Activated naive CD8-positive, alpha-beta T cell treated with anti-CD3 and anti-CD28 coated beads for 36 hours (primary cell): Measurements from ENCODE around the gene USP49. TPM values are rescaled to one million over a fixed set of nuclear protein-coding genes. Genes with fewer than 3 reads are reported as not detected.

ENCODE experiments used
- DNase-seq: peaks from one replicate; pipeline ENCODE4 v3.0.0; 2021
- H3K27ac Mint-ChIP-seq: one replicate; pipeline ENCODE4 v1.8.0; 2022; ENCODE audit warnings: mild to moderate bottlenecking, moderate library complexity, mixed read lengths
- H3K27me3 Mint-ChIP-seq: one replicate; pipeline ENCODE4 v1.8.0; 2022; ENCODE audit warnings: mild to moderate bottlenecking, mixed read lengths
- H3K36me3 Mint-ChIP-seq: one replicate; pipeline ENCODE4 v1.8.0; 2021; ENCODE audit warnings: mild to moderate bottlenecking, mixed read lengths
- H3K4me1 Mint-ChIP-seq: one replicate; pipeline ENCODE4 v1.8.0; 2021; ENCODE audit warnings: mixed read lengths
- H3K4me3 Mint-ChIP-seq: one replicate; pipeline ENCODE4 v1.8.0; 2022; ENCODE audit warnings: mild to moderate bottlenecking, moderate library complexity, mixed read lengths
- H3K9me3 Mint-ChIP-seq: one replicate; pipeline ENCODE4 v1.8.0; 2022; ENCODE audit warnings: mixed read lengths
- total RNA-seq, 2 experiments: library from RNA; stranded (reverse); gene quantifications; one replicate each; pipeline ENCODE4 v1.2.3, GENCODE V29; 2021

USP49 gene
- total RNA-seq, 2 experiments from 2014 or later, result 4.4 to 4.5 TPM

DNA sequence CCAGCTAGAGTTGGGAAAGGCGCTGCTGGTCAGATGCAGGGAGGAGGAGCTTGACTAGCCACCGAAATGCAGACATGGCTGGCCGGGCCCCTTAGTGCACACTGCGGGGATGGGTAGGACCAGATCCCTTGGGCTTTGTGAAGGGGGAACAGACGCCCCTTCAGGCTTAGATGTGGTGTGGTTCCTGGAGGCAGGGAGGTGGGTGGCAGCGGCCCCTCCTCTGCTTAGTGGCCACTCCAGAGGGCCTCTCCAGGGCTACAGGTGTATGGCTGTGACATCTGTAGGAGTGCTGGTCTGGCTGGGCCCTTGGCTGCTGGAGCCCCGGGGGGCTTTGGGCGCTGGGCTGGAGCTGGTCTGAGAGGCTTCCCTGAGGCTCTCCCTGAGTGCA, 40.5 kb upstream of the USP49 start:
- H3K4me1 Mint-ChIP-seq, result peaks cover 61% of the 10 kb centered on the region
- H3K27ac Mint-ChIP-seq, result peak overlapping the region; percentile 96
- peaks cover 74% of the 10 kb centered on the region for H3K36me3 Mint-ChIP-seq
- no peak for DNase-seq
- no peaks in the 10 kb centered on the region for H3K9me3 Mint-ChIP-seq
- peak overlapping the region; percentile 100 for H3K4me3 Mint-ChIP-seq
- no peaks in the 10 kb centered on the region for H3K27me3 Mint-ChIP-seq

DNA sequence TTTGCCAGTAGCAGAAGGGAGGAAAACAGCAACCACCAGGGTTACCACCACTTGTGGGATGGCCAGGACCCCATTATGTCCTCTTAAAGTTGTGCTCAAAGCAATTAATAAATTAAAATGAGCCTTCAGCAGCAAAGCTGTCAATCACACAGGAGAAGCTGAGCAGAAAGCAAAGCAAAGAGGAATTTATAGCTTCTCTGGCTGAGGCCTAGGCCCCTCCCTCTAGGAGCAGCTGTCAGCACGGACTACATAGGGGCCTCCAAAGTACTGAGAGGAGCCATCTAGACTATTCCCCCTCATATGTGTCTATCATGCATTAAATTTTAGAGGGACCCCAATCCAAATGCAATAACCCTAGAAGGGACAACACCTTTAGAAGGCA, 40.0 kb upstream of the USP49 start:
- Mint-ChIP-seq H3K27me3 (no peaks in the 10 kb centered on the region), H3K9me3 (no peaks in the 10 kb centered on the region), H3K4me3 (peak overlapping the region; percentile 100), H3K36me3 (peaks cover 69% of the 10 kb centered on the region), H3K27ac (peak overlapping the region; percentile 96), H3K4me1 (peaks cover 61% of the 10 kb centered on the region)
- DNase-seq, result no peak

DNA sequence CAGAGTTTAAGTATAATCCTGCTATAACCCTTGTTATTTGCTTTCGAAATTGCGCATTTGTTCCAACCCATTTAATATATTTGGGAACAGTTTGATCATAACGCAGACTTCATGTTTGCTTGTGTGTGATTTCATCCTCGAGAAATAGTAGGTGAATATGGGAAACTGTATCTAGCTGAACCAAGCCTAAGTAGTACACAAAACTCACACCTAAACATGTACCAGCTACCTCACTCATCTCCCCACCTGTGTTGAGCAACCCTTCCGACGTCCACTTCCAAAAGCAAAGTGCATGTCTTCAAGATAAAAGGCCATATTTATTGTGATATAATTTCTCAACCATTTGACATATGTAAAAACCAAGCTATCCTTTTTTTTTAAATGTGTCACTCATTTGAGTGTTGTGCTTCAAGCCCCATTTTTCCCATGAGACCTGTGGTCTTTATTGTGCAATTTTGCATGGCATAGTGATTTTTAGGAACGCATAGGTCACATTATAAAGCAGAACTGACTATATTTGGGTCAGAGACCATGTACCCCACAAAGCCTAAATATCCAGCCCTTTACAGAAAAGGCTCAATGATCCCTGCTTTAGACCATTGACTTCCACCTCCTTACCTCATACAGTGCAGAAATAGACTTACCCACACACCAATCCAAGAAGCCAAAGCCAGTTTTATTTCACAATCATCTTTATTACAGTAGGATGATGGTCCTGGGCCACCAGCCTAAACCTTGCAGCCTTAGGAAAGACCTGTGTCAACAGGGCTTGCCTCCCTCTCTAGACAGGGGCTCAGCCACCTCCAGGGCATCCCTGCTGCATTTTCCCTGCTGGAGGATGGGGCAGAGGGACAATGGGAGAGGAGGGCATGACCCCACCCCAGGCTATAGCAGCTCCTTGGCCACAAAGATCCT, 39.4 kb upstream of the USP49 start:
- Mint-ChIP-seq H3K27ac (peak overlapping the region; percentile 96), H3K27me3 (no peaks in the 10 kb centered on the region), H3K4me1 (peaks cover 62% of the 10 kb centered on the region), H3K9me3 (no peaks in the 10 kb centered on the region), H3K4me3 (peak overlapping the region; percentile 9), H3K36me3 (peaks cover 63% of the 10 kb centered on the region)
- DNase-seq, result no peak

DNA sequence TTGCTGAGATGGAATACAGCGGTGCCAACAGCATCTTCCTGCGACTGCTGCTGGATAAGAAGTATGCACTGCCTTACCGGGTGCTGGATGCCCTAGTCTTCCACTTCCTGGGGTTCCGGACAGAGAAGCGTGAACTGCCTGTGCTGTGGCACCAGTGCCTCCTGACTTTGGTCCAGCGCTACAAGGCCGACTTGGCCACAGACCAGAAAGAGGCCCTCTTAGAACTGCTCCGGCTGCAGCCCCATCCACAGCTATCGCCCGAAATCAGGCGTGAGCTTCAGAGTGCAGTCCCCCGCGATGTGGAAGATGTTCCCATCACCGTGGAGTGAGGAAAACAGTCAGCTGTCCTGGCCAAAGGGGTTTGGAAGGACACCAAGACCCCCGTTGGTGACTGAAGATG, 37.2 kb upstream of the USP49 start:
- Mint-ChIP-seq H3K4me1 (peaks cover 48% of the 10 kb centered on the region), H3K36me3 (peaks cover 46% of the 10 kb centered on the region), H3K27ac (peak overlapping the region; percentile 14), H3K4me3 (no peak overlapping the region), H3K9me3 (no peaks in the 10 kb centered on the region), H3K27me3 (no peaks in the 10 kb centered on the region)
- no peak for DNase-seq

DNA sequence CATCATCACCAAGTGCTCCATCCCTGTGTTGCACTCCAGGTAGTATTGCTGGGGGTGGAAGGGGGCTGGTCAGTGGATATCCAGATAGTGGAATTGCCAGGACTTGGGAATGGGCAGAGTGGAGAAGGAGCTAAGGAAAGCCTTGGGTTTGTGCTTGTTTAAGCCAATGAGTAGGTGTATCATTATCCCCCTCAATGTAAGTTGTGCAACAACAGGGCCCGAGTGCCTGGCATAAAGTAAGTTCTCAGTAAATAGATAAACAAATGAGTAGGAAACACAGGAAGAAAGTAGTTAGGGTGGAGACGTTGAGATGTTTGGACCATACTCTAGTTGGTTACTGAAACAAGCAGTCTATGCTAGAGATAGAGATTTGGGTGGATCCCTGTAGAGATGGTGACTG, 36.6 kb upstream of the USP49 start:
- Mint-ChIP-seq H3K4me1 (peaks cover 45% of the 10 kb centered on the region), H3K27ac (peak overlapping the region; percentile 14), H3K9me3 (no peaks in the 10 kb centered on the region), H3K36me3 (peaks cover 41% of the 10 kb centered on the region), H3K4me3 (no peak overlapping the region), H3K27me3 (no peaks in the 10 kb centered on the region)
- DNase-seq, result no peak

DNA sequence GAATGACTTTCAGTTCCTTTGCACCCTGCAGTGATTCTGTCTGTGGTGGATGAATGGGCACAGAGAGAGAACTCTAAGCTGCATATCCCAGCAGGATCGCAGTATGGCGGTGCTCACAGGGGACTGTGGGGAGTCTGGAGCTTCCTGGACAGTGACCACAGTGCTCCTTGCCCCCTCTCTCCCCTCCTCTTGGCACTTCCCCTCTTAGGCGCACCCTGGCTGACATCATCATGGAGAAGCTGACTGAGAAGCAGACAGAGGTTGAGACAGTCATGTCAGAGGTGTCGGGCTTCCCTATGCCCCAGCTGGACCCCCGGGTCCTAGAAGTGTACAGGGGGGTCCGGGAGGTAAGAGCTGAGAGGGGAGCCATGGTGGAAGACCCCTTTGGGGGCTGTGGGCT, 34.7 kb upstream of the USP49 start:
- peaks cover 34% of the 10 kb centered on the region for H3K36me3 Mint-ChIP-seq
- no peak overlapping the region for H3K4me3 Mint-ChIP-seq
- peaks cover 33% of the 10 kb centered on the region for H3K4me1 Mint-ChIP-seq
- DNase-seq, result no peak
- H3K27ac Mint-ChIP-seq, result peak overlapping the region; percentile 25
- H3K9me3 Mint-ChIP-seq, result no peaks in the 10 kb centered on the region
- no peaks in the 10 kb centered on the region for H3K27me3 Mint-ChIP-seq

DNA sequence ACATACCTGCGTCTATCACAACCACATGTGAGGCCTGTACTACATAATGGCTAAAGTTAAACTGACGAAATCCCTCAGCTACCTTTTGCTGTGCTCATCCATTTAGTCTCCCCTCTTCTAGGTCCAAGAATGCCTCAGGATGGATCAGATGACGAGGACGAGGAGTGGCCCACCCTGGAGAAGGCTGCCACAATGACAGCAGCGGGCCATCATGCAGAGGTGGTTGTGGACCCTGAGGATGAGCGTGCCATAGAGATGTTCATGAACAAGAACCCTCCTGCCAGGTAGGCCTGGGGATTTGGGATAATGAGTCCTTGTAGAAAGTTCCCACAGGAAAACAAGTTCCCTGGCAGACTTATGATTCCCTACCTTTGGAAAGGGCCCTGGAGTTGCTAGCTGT, 32.1 kb upstream of the USP49 start:
- Mint-ChIP-seq H3K4me1 (peaks cover 37% of the 10 kb centered on the region), H3K27ac (peak overlapping the region; percentile 43), H3K36me3 (peaks cover 40% of the 10 kb centered on the region), H3K4me3 (no peak overlapping the region), H3K27me3 (no peaks in the 10 kb centered on the region), H3K9me3 (no peaks in the 10 kb centered on the region)
- DNase-seq, result no peak

DNA sequence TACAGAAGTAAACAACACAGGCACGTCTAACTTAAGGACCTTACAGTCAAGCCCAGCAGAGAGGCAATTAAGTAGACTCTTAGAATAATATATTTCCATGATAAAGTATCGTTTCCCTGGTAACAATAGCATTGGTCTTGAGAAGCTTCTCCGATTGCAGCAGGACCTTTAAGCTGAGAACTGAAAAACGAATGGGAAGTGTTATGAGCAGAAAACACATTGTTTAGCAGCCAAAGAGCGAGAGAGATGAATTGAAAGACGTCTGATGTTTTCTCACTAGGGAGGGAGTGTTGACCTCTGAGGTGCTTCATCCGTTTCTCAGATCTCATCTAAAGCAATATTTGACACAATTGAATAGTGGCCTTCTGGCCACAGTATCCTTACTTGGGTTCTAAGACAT, 27.0 kb upstream of the USP49 start:
- Mint-ChIP-seq H3K4me1 (peaks cover 42% of the 10 kb centered on the region), H3K9me3 (no peaks in the 10 kb centered on the region)

DNA sequence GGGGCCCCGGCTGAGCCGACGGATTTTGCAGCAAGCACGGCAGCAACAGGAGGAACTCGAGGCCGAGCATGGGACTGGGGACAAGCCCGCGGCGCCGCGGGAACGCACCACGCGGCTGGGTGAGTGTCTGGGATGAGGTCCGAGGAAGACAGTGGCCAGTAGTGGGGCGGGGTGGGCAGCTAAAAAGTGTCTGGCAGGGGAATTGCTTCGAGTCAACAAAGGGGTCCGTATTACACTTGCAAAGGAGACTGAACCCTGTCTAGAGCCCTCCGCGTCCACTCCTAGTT, 26.5 kb upstream of the USP49 start:
- Mint-ChIP-seq H3K4me1 (peaks cover 39% of the 10 kb centered on the region), H3K4me3 (peak overlapping the region; percentile 98), H3K9me3 (no peaks in the 10 kb centered on the region), H3K36me3 (peaks cover 30% of the 10 kb centered on the region), H3K27me3 (no peaks in the 10 kb centered on the region), H3K27ac (peak overlapping the region; percentile 99)
- no peak for DNase-seq

More for the DNA sequence above, 27.0 kb upstream of the USP49 start:
- Mint-ChIP-seq H3K4me3 (peak overlapping the region; percentile 98), H3K36me3 (peaks cover 30% of the 10 kb centered on the region), H3K27me3 (no peaks in the 10 kb centered on the region), H3K27ac (peak overlapping the region; percentile 99)
- DNase-seq, result no peak

DNA sequence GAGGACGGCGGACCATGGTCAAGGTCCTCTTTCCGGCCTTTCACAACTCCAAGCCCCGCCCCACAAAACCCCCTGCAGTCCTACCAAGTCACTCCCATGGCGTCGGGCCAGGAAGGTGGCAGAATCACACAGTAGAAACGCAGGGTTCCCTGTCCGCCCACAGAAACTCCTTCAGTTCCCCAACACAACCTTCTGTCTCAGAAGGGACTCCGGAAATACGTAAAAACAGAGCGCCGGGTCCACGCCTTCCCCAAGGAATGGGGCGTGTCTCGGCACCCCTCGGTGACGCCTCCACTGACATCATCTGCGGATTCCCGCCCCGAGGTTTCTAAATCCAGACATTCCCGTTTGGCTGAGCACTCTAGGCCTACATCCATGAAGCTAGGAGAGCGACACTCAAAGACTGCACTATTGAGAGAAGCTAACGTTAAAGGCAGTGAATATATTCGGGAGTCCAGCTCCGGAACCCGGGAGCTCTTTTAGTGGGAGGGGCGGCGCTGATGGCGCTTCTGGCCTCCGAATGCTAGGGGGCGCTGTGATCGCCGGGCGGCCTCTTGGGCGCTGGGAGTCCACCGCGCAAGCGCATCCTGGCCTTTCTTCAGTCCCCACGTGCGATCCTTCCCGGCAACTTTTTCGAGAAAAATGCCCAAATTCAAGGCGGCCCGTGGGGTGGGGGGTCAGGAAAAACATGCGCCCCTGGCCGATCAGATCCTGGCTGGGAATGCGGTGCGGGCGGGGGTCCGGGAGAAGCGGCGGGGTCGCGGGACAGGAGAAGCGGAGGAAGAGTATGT, 25.9 kb upstream of the USP49 start, which contains the start of the genes BYSL and MED20:
BYSL (plus strand) TSS at position 579 of the 791 bp plus-strand sequence; CDS start at position 643, 64 bp downstream.
MED20 (minus strand) TSS at position 219 of the 791 bp plus-strand sequence; CDS start at position 98, 121 bp downstream.
- Mint-ChIP-seq H3K36me3 (peaks cover 30% of the 10 kb centered on the region), H3K27me3 (no peaks in the 10 kb centered on the region), H3K9me3 (no peaks in the 10 kb centered on the region), H3K4me3 (peak within 1 kb of the TSS; percentile 98), H3K4me1 (peaks cover 39% of the 10 kb centered on the region), H3K27ac (peak within 1 kb of the TSS; percentile 99)
- DNase-seq, result peak; percentile 92

DNA sequence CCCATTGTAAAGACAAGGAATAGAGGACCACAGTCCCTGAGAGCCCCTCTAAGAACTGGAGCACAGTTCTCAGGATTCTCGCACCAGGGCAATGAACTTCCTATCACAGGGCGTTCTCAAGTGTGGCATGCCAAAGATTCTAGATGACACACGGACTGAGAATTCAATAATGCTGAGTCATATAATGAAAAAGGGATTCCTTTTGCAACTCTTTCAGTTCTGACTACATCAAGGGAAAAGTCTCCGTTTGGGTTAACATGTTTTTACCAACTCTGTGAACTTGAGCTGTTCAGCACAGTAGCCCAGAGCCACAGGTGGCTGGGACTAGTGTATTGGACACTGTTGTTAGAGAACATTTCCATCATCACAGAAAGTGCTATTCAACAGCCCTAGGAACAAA, 22.4 kb upstream of the USP49 start:
- Mint-ChIP-seq H3K4me1 (peaks cover 24% of the 10 kb centered on the region), H3K27ac (peak overlapping the region; percentile 62), H3K4me3 (no peak overlapping the region), H3K27me3 (no peaks in the 10 kb centered on the region), H3K9me3 (no peaks in the 10 kb centered on the region), H3K36me3 (peaks cover 9% of the 10 kb centered on the region)
- no peak for DNase-seq

DNA sequence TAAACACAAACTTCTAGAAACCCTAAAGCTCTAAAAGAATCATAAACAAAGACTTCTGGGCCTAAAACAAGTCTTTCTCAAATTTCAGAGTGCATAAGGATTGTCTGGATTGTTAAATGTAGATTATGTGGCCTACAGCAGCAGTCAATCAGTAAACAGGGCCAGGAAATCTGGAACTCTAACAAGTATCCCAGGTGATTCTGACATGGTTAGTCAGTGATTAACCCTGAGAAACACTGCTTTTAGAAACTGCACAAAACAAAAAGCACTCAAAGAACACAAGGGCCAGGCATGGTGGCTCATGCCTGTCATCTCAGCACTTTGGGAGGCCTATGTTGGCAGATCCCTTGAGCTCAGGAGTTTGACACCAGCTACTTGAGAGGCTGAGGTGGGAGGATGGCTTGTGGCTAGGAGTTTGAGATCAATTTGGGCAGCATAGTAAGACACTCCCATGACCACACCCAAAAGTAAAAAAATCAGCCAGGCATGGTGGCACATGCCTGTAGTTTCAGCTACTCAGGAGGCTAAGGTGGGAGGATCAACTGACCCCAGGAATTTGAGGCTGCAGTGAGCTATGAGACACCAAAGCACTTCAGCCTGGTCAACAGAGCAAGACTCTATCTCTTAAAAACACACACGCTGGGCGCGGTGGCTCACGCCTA, 19.8 kb upstream of the USP49 start:
- Mint-ChIP-seq H3K9me3 (no peaks in the 10 kb centered on the region), H3K4me1 (peaks cover 18% of the 10 kb centered on the region)

DNA sequence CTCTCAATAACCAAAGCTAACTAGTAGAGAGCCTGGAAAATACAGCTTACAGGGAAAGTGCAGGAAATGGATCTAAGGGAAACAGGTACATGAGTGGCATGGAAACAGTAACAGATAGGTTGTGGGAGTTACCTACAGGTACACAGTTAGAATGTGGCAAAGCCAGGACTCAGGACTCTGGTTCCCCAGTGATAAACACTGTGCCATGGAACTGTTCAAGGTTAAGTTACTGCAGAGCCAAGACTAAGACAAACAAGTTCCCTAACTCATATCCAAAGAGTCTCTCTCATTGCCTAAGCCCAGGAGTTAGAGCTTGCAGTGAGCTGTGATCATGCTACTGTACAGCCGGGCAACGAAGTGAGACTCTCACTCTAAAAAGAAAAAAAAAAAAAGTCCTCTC, 19.2 kb upstream of the USP49 start:
- H3K4me1 Mint-ChIP-seq, result peaks cover 16% of the 10 kb centered on the region
- peaks cover 3% of the 10 kb centered on the region for H3K36me3 Mint-ChIP-seq
- no peak for DNase-seq
- H3K27me3 Mint-ChIP-seq, result no peaks in the 10 kb centered on the region
- no peak overlapping the region for H3K27ac Mint-ChIP-seq
- no peak overlapping the region for H3K4me3 Mint-ChIP-seq
- H3K9me3 Mint-ChIP-seq, result no peaks in the 10 kb centered on the region

More for the DNA sequence above, 19.8 kb upstream of the USP49 start:
- Mint-ChIP-seq H3K27me3 (no peaks in the 10 kb centered on the region), H3K4me3 (no peak overlapping the region), H3K36me3 (peaks cover 3% of the 10 kb centered on the region), H3K27ac (no peak overlapping the region)
- DNase-seq, result no peak

DNA sequence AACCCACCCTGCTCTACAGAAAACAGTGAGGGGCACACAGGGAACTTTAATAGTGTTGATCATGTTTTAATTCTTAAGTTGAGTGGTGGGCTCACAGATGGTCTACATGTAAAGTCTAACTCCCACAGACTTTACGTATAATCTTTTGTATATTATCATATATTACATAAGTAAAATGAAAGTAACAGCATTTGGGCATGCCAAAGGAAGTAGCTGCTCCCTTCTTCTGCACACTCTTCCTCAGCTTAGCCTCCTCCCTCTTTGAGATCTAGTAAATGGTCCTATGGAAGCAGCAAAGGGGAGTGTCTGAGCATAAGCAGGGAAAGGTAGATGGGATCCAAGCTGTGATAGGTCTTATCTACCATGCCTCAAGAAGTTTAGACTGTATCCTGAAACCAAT, 14.6 kb upstream of the USP49 start:
- Mint-ChIP-seq H3K27me3 (no peaks in the 10 kb centered on the region), H3K27ac (no peak overlapping the region), H3K36me3 (peaks cover 4% of the 10 kb centered on the region), H3K9me3 (no peaks in the 10 kb centered on the region), H3K4me3 (no peak overlapping the region), H3K4me1 (peaks cover 7% of the 10 kb centered on the region)
- no peak for DNase-seq
